Left colon (tissue), 2 donors: Measurements from ENCODE around the gene SS18L1. TPM values are rescaled to one million over a fixed set of nuclear protein-coding genes. Genes with fewer than 3 reads are reported as not detected.
A peak's percentile ranks its signal among the peaks of the same experiment; 100 is the strongest.

Source experiments
- ATAC-seq: fragments of 200-7000 bp; cut with Tn5 transposase; one replicate; pipeline ENCODE4 v1.9.1; 2020; ENCODE audit warnings: mild to moderate bottlenecking, moderate library complexity
- DNase-seq, 2 donors: peaks; one replicate each; pipeline ENCODE4 v3.0.0-alpha.2; 2020
- intact Hi-C, 2 donors: fragments of 100-400 bp; cut with DNase I in 1 of 2; cut with micrococcal nuclease in 1 of 2; formaldehyde crosslinking; loops; one replicate each; pipeline versions ENCODE4 v1.11.2 to v1.14.0; 2022; cut with DNase I, micrococcal nuclease
- total RNA-seq, 2 donors: library from RNA; stranded (reverse); fragmentation: NEBNext Ultra II Directional; extraction: Animal tissue kit (Norgen Biotek cat#: 25700); gene quantifications; one replicate each; pipeline ENCODE4 v1.2.1, GENCODE V29; 2021
- donor health status: DM: no; HTN: no; CAD: no.
- donor health status: DM: yes; HTN: yes; CAD: no.

The SS18L1 gene
- total RNA-seq, 2 donors from 2014 or later: 11.3 to 17.2 TPM

DNA sequence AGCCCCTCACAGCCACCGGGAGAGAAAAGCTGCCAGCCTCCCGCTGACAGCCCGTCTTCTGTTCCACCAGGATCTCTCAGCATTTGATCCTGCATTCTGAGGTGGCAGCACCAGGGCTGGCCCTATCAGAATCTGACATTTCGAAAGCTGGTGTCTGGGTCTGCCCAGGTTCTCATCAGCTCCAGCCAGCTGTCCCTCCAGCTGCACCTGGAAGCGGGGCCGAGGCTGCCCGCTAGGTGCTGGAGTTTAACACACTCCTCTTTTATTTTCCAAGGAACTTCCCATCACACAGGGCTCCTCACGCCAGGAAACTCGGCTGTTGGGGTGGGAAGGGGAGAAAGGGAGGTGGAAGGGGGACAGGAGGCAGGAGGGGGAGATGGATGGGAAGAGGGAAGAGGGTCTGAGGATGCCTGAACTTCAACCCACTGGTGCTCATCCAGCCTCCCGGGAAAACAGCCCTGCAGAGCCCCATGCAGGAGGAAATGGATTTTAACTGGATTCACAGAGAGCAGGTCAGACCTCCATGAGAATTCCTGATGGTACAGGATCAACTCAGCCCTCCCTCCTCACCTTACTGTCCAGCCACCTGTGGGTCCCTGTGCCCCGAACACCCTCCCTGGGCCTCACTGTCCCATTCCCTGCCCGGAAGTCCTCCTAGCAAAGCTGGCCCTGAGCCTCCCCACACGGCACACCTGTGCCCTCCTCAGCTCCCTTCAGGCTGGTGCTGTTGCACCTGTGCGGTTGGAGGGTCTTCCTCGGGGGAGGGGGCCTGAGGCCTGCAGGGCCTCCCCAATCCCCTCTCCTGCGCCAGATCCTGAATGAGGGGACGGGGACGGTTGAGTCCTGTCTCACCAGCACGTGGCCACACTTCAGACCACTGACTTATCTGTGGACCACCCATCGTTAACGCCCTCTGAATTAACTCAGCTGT is 25.2 kb upstream of the SS18L1 start:
- intact Hi-C loops: no loop called here
- ATAC-seq: no peak
- no peak for DNase-seq

DNA sequence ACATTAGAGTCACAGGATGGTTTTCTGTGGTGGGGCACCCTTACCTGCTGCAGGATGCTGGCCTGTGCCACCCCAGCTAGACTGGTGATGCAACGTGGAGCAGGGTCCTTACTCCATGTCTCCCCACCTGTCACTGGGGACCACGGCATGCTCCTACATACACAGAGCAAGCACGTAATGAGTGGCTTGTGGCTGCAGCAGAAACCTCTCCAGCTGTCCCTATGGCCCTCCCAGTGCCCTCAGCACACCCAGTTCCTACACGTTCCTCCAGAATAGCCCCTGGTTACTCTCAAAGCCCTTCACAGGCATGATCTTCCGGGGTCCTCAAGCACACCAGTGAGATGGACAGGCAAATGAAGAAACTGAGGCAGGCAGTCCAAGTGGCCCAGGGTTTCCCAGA is 24.5 kb upstream of the SS18L1 start:
- ATAC-seq (no peak), DNase-seq (no peak)
- intact Hi-C loops: no loop called here

DNA sequence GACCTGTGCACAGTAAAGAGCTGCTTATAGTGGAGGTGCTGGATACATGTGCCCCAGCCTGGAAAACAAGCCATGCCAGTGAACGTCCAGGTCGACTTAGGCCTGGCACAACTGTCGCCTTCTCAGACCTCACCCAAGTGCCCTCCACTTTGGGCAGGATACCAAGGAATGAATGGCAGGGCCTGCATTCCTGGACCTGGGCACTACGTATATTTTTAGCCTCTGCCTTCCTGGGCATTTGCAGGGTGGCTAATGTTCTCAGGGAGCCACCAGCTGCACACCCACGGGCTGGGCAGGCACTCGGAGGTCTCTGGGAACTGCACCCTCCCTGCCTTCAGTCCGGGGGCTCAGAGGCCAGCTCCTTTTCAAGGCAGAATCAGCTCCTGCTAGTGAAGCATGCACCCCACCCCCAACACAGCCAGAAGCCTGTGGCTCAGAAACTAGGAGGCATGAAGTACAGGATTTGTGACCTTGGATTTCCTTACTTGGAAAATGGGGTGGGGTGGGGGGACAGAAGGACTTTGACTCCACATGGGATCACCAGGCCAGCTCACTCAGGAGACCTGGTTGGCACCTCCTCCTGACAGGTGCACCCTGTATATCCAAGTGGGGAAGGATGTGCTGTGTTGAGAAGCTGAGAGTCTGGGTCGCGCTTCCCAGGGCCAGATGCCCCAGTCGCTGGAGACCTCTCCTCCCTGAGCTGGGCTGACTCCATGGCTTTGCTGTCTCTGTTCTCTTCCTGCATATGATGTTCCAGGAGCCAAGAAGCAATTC is 23.8 kb upstream of the SS18L1 start:
- intact Hi-C loops: loop anchor here in 1 of 2 donors (5.0 kb wide), 1 partner anchor 52 kb away; the partner anchor contains the start of gene TAF4
- peak; percentile 48 to 69 for DNase-seq
- ATAC-seq: peak; percentile 24

DNA sequence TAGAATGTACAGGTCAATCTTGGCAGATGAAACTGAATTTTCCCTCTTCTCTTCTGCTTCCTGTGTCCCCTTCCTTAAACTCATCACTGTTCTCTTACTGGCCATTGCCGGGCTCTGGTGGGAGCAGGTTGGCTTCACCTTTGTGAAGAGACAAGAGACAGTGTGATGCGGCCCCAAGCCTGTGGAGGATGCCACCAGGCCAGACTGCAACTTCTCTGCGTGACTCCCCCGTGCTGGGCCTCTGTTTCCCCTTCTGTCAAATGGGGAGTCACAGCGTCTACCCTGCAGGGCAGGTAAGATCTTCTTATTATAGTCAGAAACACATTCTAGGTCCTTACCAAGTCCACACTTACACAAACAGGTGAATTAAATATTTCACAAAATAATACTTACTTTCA is 23.2 kb upstream of the SS18L1 start:
- DNase-seq: no peak
- intact Hi-C loops: loop anchor here in 1 of 2 donors (5.0 kb wide), 1 partner anchor 53 kb away; the partner anchor contains the start of gene TAF4
- no peak for ATAC-seq

DNA sequence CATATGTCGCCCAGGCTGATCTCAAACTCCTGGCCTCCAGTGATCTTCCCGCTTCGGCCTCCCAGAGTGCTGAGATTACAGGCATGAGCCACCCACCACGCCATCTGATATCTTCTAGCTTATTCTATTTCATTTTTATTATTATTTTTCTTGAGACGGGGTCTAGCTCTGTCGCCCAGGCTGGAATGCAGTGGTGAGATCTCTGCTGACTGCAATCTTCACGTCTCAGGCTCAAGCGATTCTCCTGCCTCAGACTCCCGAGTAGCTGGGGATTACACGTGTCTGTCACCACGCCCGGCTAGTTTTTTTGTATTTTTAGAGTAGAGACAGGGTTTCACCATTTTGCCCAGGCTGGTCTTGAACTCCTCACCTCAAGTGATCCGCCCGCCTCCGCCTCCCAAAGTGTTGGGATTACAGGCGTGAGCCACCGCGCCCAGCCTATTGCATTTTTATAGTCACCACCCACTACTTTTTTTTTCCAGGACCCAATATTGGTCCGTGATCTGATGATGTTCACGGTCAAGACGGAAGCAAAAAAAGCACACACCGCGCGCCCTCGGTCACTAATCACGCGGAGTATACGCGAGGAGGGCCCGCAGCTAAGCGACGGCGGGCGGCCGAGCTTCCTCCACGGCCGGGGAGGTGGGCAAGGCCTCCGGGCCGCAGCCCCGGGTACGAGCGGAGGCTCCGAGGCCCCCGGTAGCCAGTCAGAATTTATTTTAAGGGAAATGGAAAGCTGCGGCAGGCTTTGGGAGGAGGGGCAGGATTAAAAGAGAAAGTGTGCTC is 22.4 kb upstream of the SS18L1 start:
- intact Hi-C loops: loop anchor here in 1 of 2 donors (5.0 kb wide), 1 partner anchor 54 kb away; the partner anchor contains the start of gene TAF4
- ATAC-seq (peak; percentile 40), DNase-seq (peak; percentile 65 to 72)

GRCh38 chr20:62121776-62122653 is 21.6 kb upstream of the SS18L1 start, which contains the start of gene LSM14B:
TSS of gene LSM14B (plus strand) at chr20:62122475. CDS start at chr20:62122667, 192 bp downstream.
- intact Hi-C loops: loop anchor here in 1 of 2 donors (5.0 kb wide), 1 partner anchor 55 kb away; the partner anchor contains the start of gene TAF4
- DNase-seq (peak; percentile 93 to 96), ATAC-seq (peak; percentile 81)

GRCh38 chr20:62122654-62123449 is 20.7 kb upstream of the SS18L1 start:
- intact Hi-C loops: loop anchor here in 1 of 2 donors (5.0 kb wide), 1 partner anchor 56 kb away; the partner anchor contains the start of gene TAF4
- ATAC-seq (peak; percentile 26), DNase-seq (peak in 1 of 2 donors; percentile 61)

DNA sequence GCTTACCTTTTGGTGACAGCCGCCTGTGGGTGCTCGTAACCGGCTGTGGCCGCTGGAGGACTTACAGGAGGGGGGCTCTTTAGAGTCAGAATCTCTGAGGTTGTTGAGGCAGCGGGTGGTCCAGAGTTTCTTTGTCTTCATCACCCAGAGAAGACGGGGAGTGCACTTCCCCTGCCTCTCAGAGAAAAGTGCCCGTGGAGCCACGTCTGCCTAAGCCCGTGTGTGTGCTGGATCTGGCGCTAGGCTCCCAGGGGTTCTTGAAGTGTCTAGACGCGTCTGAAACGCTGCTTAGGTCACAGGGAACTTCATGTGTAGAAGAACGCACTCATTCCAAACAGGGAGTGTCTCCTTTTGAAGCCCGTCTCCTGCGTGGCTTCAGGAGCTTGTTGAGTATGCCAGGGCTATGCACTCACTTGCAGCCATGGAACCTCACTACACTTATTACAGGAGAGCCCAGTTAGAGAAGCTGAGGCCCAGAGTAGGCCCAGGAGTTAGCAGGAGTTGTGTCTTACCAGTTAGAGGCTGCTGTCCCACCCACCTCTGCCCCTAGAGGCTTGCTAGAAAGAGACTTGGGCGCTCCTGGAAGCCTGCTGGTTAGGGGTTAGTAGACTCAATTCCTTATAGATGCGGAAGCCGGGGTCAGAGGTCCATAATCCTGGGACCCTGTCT is 20.0 kb upstream of the SS18L1 start:
- ATAC-seq (no peak), DNase-seq (no peak)
- intact Hi-C loops: loop anchor here in 1 of 2 donors (5.0 kb wide), 1 partner anchor 56 kb away; the partner anchor contains the start of gene TAF4

DNA sequence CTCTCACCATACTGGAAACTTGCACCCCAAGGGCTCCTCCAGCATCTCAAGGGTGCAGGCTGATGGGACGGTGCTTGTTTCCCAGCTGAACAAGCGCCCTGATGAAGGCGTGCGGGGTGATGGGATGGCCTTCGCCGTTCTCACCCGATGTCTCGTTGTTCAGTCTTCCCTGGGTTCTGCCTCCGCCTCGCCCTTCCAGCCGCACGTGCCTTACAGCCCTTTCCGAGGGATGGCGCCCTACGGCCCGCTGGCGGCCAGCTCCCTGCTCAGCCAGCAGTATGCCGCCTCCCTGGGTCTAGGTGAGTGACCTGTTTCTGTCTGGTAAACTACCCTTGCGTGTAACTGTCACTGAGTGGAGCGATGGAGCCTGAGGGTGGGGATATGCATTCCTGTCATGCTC is 17.4 kb upstream of the SS18L1 start:
- ATAC-seq (no peak), DNase-seq (peak in 1 of 2 donors; percentile 21)
- intact Hi-C loops: no loop called here

- intact Hi-C loops: no loop called here
- DNase-seq: no peak
- ATAC-seq: no peak
Measured at GRCh38 chr20:62127799-62128198, 15.8 kb upstream of the SS18L1 start.

- no peak for ATAC-seq
- intact Hi-C loops: no loop called here
- DNase-seq: no peak
Measured at GRCh38 chr20:62128502-62128901, 15.1 kb upstream of the SS18L1 start.

GRCh38 chr20:62129731-62130531 is 13.6 kb upstream of the SS18L1 start:
- intact Hi-C loops: loop anchor here in 1 of 2 donors (10.0 kb wide), 1 partner anchor 65 kb away; the partner anchor contains the start of gene TAF4
- DNase-seq (no peak), ATAC-seq (no peak)

DNA sequence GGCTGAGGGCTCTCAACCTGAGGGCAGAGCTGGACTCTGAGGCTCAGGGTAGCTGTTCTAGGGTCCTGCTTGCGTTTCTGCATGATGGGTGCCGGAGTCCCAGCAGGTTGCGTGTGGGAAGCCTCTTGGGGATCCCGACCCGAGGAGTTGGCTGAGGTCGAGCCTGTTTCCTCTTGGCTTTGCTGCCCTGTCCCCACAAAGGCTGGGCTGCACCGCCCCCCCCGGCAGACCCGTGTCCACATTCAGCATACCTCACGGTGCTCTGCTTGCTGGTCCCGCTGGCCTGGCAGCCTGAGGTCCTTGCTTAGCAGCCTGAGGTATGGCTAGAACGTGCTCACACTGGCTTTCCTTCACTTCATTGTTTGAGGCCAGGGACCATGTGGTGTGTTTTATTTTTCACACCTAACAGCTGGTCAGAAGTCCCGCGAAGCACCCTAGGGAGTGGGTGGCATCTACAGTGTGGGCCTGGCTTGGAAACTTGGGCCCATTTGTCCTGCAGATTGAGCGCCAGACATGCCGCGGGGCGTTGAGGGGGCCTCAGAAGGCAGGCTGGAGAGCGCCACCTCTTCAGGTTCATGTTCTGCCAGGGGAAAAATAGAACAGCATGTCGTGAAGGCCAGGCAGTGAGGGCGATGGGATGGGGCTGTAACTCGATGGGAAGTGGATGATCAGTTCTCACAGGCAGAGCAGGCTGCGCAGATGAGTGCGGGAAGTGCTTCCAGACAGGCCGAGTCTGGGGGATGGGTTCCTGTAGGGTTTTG is 11.8 kb upstream of the SS18L1 start:
- ATAC-seq (no peak), DNase-seq (no peak)
- intact Hi-C loops: loop anchor here in 1 of 2 donors (10.0 kb wide), 1 partner anchor 67 kb away; the partner anchor contains the start of gene TAF4

DNA sequence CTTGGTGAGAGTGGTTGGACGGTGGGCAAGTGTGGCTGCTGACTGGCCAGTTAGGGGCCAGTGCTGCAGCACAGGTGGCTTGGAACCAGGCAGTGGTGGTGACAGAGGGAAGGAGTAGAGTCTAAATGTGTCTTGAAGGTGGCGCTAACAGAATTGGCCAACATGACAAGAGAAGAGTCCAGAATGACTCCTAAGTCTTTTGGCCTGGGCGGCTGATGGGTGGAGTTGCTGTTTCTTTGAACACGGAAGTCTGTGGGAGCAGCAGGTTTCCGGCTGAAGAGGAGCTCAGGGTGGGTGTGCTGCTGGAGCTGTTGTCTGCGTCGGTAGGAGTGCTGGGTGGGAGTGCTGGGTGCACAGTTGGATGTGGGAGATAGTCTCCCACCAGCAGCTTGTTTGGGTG is 11.1 kb upstream of the SS18L1 start:
- ATAC-seq (no peak), DNase-seq (no peak)
- intact Hi-C loops: loop anchor here in 1 of 2 donors (10.0 kb wide), 1 partner anchor 68 kb away; the partner anchor contains the start of gene TAF4
